Lung (tissue), 12 donors: ENCODE results near the gene DGKH. TPM values are rescaled to one million over a fixed set of nuclear protein-coding genes. Genes with fewer than 3 reads are reported as not detected.
"Not testable (repeated sequence)": the region's sequence is repeated elsewhere in the genome, so short reads cannot be mapped to it uniquely, and the experiment has no call there.

ENCODE experiments used
- ATAC-seq: fragments of 200-7000 bp; cut with Tn5 transposase; one replicate; pipeline ENCODE4 v1.9.1; 2020; ENCODE audit warnings: moderate number of reproducible peaks; ENCODE audit not compliant: insufficient read depth, low FRiP score
- DNase-seq, 3 donors: peaks; one replicate each; pipeline ENCODE4 v3.0.0-alpha.2; 2013 to 2017
- H3K27ac ChIP-seq, 2 donors: one replicate each; pipeline ENCODE4 v1.5.1; 2013; ENCODE audit warnings: mild to moderate bottlenecking in 2 of 2, moderate library complexity in 2 of 2, control low read depth in 1 of 2, inconsistent platforms in 1 of 2, low read depth in 1 of 2, low read length in 1 of 2
- H3K27me3 ChIP-seq, 3 donors: one replicate each; pipeline ENCODE4 v1.5.1; 2013; ENCODE audit warnings: low read length in 2 of 3; ENCODE audit not compliant: control insufficient read depth in 3 of 3, insufficient read depth in 3 of 3
- H3K36me3 ChIP-seq, 4 donors: one replicate each; pipeline ENCODE4 v1.5.1; 2013; ENCODE audit warnings: low read length in 4 of 4, mild to moderate bottlenecking in 1 of 4, moderate library complexity in 1 of 4; ENCODE audit not compliant: control insufficient read depth in 4 of 4, insufficient read depth in 4 of 4
- H3K4me1 ChIP-seq, 5 donors: one replicate each; pipeline ENCODE4 v1.5.1; 2013; ENCODE audit warnings: low read length in 5 of 5, mild to moderate bottlenecking in 2 of 5, moderate library complexity in 1 of 5; ENCODE audit not compliant: control insufficient read depth in 5 of 5, insufficient read depth in 5 of 5
- H3K4me3 ChIP-seq: one replicate; pipeline ENCODE4 v1.5.1; 2013; ENCODE audit warnings: mild to moderate bottlenecking, control low read depth, moderate library complexity
- H3K9ac ChIP-seq, 2 donors: one replicate each; pipeline ENCODE4 v1.5.1; 2013; ENCODE audit warnings: low read length in 2 of 2, control low read depth in 1 of 2; ENCODE audit not compliant: insufficient read depth in 1 of 2
- H3K9me3 ChIP-seq, 4 donors: one replicate each; pipeline ENCODE4 v1.5.1; 2013; ENCODE audit warnings: low read length in 3 of 4, mild to moderate bottlenecking in 1 of 4, moderate library complexity in 1 of 4; ENCODE audit not compliant: control insufficient read depth in 4 of 4, insufficient read depth in 3 of 4
- CTCF ChIP-seq: IDR thresholded peaks from 2 replicates; pipeline ENCODE4 v1.5.1; 2012; ENCODE audit warnings: mild to moderate bottlenecking; ENCODE audit errors: control extremely low read depth, extremely low read depth
- WGBS, 2 donors: extraction: QIAGEN DNeasy Blood & Tissue Kit; methylation state at CpG; one replicate each; pipeline ENCODE4 v1.1.7; 2013; 5-methylcytosine and 5-hydroxymethylcytosine counted together
- polyA plus RNA-seq, 2 donors: library from polyadenylated mRNA; stranded (reverse); fragments of 200-250 nt; gene quantifications; one replicate each; pipeline ENCODE4 v1.2.1, GENCODE V29; 2013
- total RNA-seq, 2 donors: library from RNA; depleted of rRNA in 1 of 2; stranded (reverse); fragments of >200 nt in 1 of 2; gene quantifications; one replicate each; pipeline ENCODE4 v1.2.1, GENCODE V29; 2014 to 2021
- donor health status: control.
- donor health status: control.
- donor health status: Bipolar disorder and iron deficiency.
- donor health status: healthy.
- donor health status: DM: yes; HTN: yes; CAD: no.

The DGKH gene
- total and polyA plus RNA-seq, 4 donors, result 2.2 to 33.1 (median 11.4) TPM

- DNase-seq (no peak), ATAC-seq (no peak)
- 97 to 99% methylated on average over 3 of the region's 3 CpGs for WGBS, 2 donors
- no peak for TF ChIP-seq CTCF
- no peak overlapping the region for H3K27ac ChIP-seq
- peaks cover 0 to 10% (median 3%) of the 10 kb centered on the region in 5 donors for H3K4me1 ChIP-seq
- H3K9me3 ChIP-seq, result peaks cover 0 to 2% (median 0%) of the 10 kb centered on the region in 4 donors
- H3K27me3 ChIP-seq, result no peaks in the 10 kb centered on the region
- H3K4me3 ChIP-seq, result no peak overlapping the region
- H3K36me3 ChIP-seq, result peaks cover 6 to 11% (median 8%) of the 10 kb centered on the region in 4 donors
- H3K9ac ChIP-seq, result no peak overlapping the region
Measured at GRCh38 chr13:42129033-42129432, 80.6 kb downstream of the DGKH start.

- Histone ChIP-seq H3K9ac (no peak overlapping the region), H3K27ac (no peak overlapping the region), H3K36me3 (peaks cover 0 to 5% (median 2%) of the 10 kb centered on the region in 4 donors), H3K4me1 (no peaks in the 10 kb centered on the region), H3K27me3 (no peaks in the 10 kb centered on the region), H3K4me3 (no peak overlapping the region), H3K9me3 (no peaks in the 10 kb centered on the region)
- no peak for DNase-seq
- ATAC-seq, result no peak
- WGBS, 2 donors, result 87 to 90% methylated on average over 3 of the region's 3 CpGs
- no peak for TF ChIP-seq CTCF
Measured at GRCh38 chr13:42136518-42136917, 88.1 kb downstream of the DGKH start.

- Histone ChIP-seq H3K4me3 (no peak overlapping the region), H3K4me1 (no peaks in the 10 kb centered on the region), H3K36me3 (peaks cover 0 to 3% (median 0%) of the 10 kb centered on the region in 4 donors), H3K9ac (no peak overlapping the region), H3K27ac (no peak overlapping the region), H3K27me3 (no peaks in the 10 kb centered on the region), H3K9me3 (no peaks in the 10 kb centered on the region)
- no peak for ATAC-seq
- no peak for DNase-seq
- TF ChIP-seq CTCF, result no peak
- 93 to 99% methylated on average over 3 of the region's 3 CpGs for WGBS, 2 donors
Measured at GRCh38 chr13:42137856-42138537, 89.5 kb downstream of the DGKH start.

- Histone ChIP-seq H3K27ac (no peak overlapping the region), H3K27me3 (no peaks in the 10 kb centered on the region), H3K4me3 (no peak overlapping the region), H3K9ac (no peak overlapping the region), H3K4me1 (no peaks in the 10 kb centered on the region), H3K36me3 (peaks cover 0 to 3% (median 0%) of the 10 kb centered on the region in 4 donors), H3K9me3 (no peaks in the 10 kb centered on the region)
- DNase-seq, result no peak
- ATAC-seq, result no peak
- WGBS, 2 donors, result 84 to 92% methylated on average over 2 of the region's 2 CpGs
- TF ChIP-seq CTCF, result no peak
Measured at GRCh38 chr13:42140494-42140893, 92.0 kb downstream of the DGKH start.

- DNase-seq, H3K27ac ChIP-seq, ATAC-seq, H3K4me3 ChIP-seq, H3K9ac ChIP-seq, H3K27me3 ChIP-seq, H3K9me3 ChIP-seq, H3K36me3 ChIP-seq, H3K4me1 ChIP-seq: not testable (repeated sequence)
- 95 to 98% methylated on average over 2 of the region's 2 CpGs for WGBS, 2 donors
Measured at GRCh38 chr13:42141052-42141451, 92.6 kb downstream of the DGKH start.
